ENCODE measurements around the gene HS2ST1. TPM values are rescaled to one million over a fixed set of nuclear protein-coding genes. Genes with fewer than 3 reads are reported as not detected.
A peak's percentile ranks its signal among the peaks of the same experiment; 100 is the strongest.

The HS2ST1 gene
- total and polyA plus RNA-seq, 10 of the 15 experiments (the other 5 are each of a cell fraction or from before 2014, with no cell fraction given), result 5.4 to 30.8 (median 18.6) TPM

GRCh38 chr1:86868477-86868876 lies 46.0 kb upstream of the HS2ST1 start:
- no peaks in the 10 kb centered on the region for H4K20me1 ChIP-seq (ENCODE audit: control insufficient read depth, insufficient read depth)
- peak; percentile 37; the same call in 1 of the 3 replicates for ATAC-seq
- no peaks in the 10 kb centered on the region for H3K4me1 ChIP-seq (ENCODE audit: control insufficient read depth, insufficient read depth, low read length)
- no peak overlapping the region for H3K4me2 ChIP-seq (ENCODE audit: control insufficient read depth, insufficient read depth)
- no peak overlapping the region for H2AFZ ChIP-seq (ENCODE audit: control insufficient read depth, low read depth, low read length)
- RAD21 ChIA-PET (ENCODE audit: unreplicated experiment), result interaction anchor here (1.4 kb wide), 1 partner anchor 215 kb away, joined by 3 read pairs; no protein-coding TSS in a partner anchor
- POLR2A ChIA-PET, result no interaction called here
- FAIRE-seq, result no peak
- DNase-seq (ENCODE audit: low read depth, low spot score), result no peak
- WGBS (ENCODE audit: insufficient coverage, insufficient replicate concordance, low lambda C conversion rate, missing lambda C conversion rate), result 100% methylated on average over 1 of the region's 1 CpG
- no peaks in the 10 kb centered on the region for H3K27me3 ChIP-seq (replicated peaks in 1 of 2; ENCODE audit: control insufficient read depth in 2 of 2, insufficient read depth in 2 of 2, low read length in 1 of 2)
- no peak overlapping the region for H3K4me3 ChIP-seq
- H3K9me3 ChIP-seq (replicated peaks; ENCODE audit: control insufficient read depth, insufficient read depth, low read length), result no peaks in the 10 kb centered on the region; the same call in 2 of the 3 replicates
- no peaks in the 10 kb centered on the region for H3K36me3 ChIP-seq (ENCODE audit: control insufficient read depth in 2 of 2, insufficient read depth in 2 of 2, low read length in 1 of 2)
- SMC1A ChIA-PET (ENCODE audit: uncharacterized antibody, unreplicated experiment), result interaction anchor here (0.7 to 1.6 kb wide), 3 partner anchors 38 to 215 kb away, joined by 3 to 6 read pairs (median 5); partner anchors contain the start of genes HS2ST1 and SELENOF
- intact Hi-C loops (cut with micrococcal nuclease; ENCODE audit: unreplicated experiment) (no loop called here), in situ Hi-C loops (cut with MboI) (no loop called here)
- no peak overlapping the region for H3K27ac ChIP-seq (ENCODE audit: control insufficient read depth, insufficient read depth)
- no peak overlapping the region for H3K9ac ChIP-seq (ENCODE audit: control insufficient read depth, insufficient read depth, low read length)
- CTCF ChIA-PET, result interaction anchor here (0.8 to 1.0 kb wide), 2 partner anchors 10 to 47 kb away, joined by 3 read pairs; no protein-coding TSS in a partner anchor
- H3K79me2 ChIP-seq (ENCODE audit: control insufficient read depth, insufficient read depth, low read length), result no peaks in the 10 kb centered on the region; the same call in 1 of the 2 replicates
- BruUV-seq (replicated peaks), result no TSS peak
- TF ChIP-seq RFX5 (IDR thresholded peaks at IDR 0.05; ENCODE audit: low read depth, low read length), result no peak
- TF ChIP-seq MTA2 (IDR thresholded peaks at IDR 0.05; ENCODE audit: low read depth), result no peak
- TF ChIP-seq MYB (IDR thresholded peaks at IDR 0.05; ENCODE audit: borderline replicate concordance, low read depth, low read length), result no peak
- TF ChIP-seq POU2F2 (IDR thresholded peaks at IDR 0.05; ENCODE audit: borderline replicate concordance, low read depth, low read length), result no peak
- TF ChIP-seq SMC3 (IDR thresholded peaks at IDR 0.05; ENCODE audit: borderline replicate concordance, low read length), result no peak
- no peak for TF ChIP-seq ZNF24 (IDR thresholded peaks at IDR 0.05)
- no peak for TF ChIP-seq POLR2AphosphoS2 (IDR thresholded peaks at IDR 0.05; ENCODE audit: low read depth, low read length)
- no peak for TF ChIP-seq ETV6 (conservative IDR thresholded peaks at IDR 0.05 in 1 of 2, IDR thresholded peaks at IDR 0.05 in 1 of 2; ENCODE audit: borderline replicate concordance in 1 of 2, low read depth in 1 of 2)
- TF ChIP-seq PRDM15 (CRISPR knock-in tag; IDR thresholded peaks at IDR 0.05), result no peak
- TF ChIP-seq TARDBP (IDR thresholded peaks at IDR 0.05; ENCODE audit: borderline replicate concordance), result no peak
- no peak for TF ChIP-seq ZBED1 (IDR thresholded peaks at IDR 0.05; ENCODE audit: borderline replicate concordance)
- no peak for TF ChIP-seq PBX3 (IDR thresholded peaks at IDR 0.05; ENCODE audit: insufficient replicate concordance, low read depth, low read length)
- no peak for TF ChIP-seq REST (IDR thresholded peaks at IDR 0.05; ENCODE audit: low read depth, low read length)
- no peak for TF ChIP-seq CREB1 (IDR thresholded peaks at IDR 0.05; ENCODE audit: low read depth)
- TF ChIP-seq ATF2 (IDR thresholded peaks at IDR 0.05; ENCODE audit: low read length), result no peak
